Tibial nerve (tissue), 4 donors: ENCODE data around the gene ARF3.

Source experiments
- CTCF ChIP-seq, 5 experiments: fragments of 200-600 bp in 3 of 5; fragments of 450-650 bp in 2 of 5; sonication (generic) in 3 of 5; IDR thresholded peaks; one replicate each; pipeline ENCODE4 v1.5.1; 2016 to 2019; ENCODE audit warnings: antibody characterized with exemption in 5 of 5, mild to moderate bottlenecking in 3 of 5, moderate library complexity in 2 of 5
- EP300 ChIP-seq, 2 donors: sonication (generic); formaldehyde crosslinking; IDR thresholded peaks; one replicate each; pipeline ENCODE4 v1.6.1; 2017; ENCODE audit warnings: antibody characterized with exemption in 2 of 2, mild to moderate bottlenecking in 1 of 2
- POLR2A ChIP-seq, 2 donors: fragments of 450-650 bp; IDR thresholded peaks; one replicate each; pipeline ENCODE4 v1.6.1; 2017; ENCODE audit warnings: antibody characterized with exemption in 2 of 2, mild to moderate bottlenecking in 2 of 2, moderate library complexity in 2 of 2

GRCh38 chr12:48978291-48978740 is 21.0 kb upstream of the ARF3 start, which contains the start of gene WNT1:
- TF ChIP-seq CTCF (IDR thresholded peaks at IDR 0.05) (peak in 4 of 5 experiments; percentile 3 to 47 (median 17)), POLR2A (IDR thresholded peaks at IDR 0.05) (no peak), EP300 (IDR thresholded peaks at IDR 0.05) (no peak)
